C4-2B (cell line): ENCODE measurements around the gene GSX1.

Experiments used
- CTCF ChIP-seq: fragments of 450-650 bp; conservative IDR thresholded peaks from 2 replicates; pipeline ENCODE4 v1.5.1; 2017; ENCODE audit warnings: mild to moderate bottlenecking
- ZFX ChIP-seq: fragments of 450-650 bp; IDR thresholded peaks from 2 replicates; pipeline ENCODE4 v1.6.1; 2017

GRCh38 chr13:27782151-27782550 is 10.1 kb upstream of the GSX1 start:
- TF ChIP-seq CTCF (no peak), ZFX (no peak)
